Stimulated activated naive CD8-positive, alpha-beta T cell treated with anti-CD3 and anti-CD28 coated beads, Interleukin-15, amount 100 ng/mL, for 72 hours (primary cell): ENCODE measurements around the gene PALD1.
"Not testable (repeated sequence)": the region's sequence is repeated elsewhere in the genome, so short reads cannot be mapped to it uniquely, and the experiment has no call there.

Experiments used
- ATAC-seq: fragments of 150-1000 bp; cut with Tn5 transposase; 2 replicates; pipeline ENCODE4 v1.10.0; 2021; ENCODE audit warnings: mild to moderate bottlenecking, moderate library complexity
- DNase-seq, 2 donors: peaks; one replicate each; pipeline ENCODE4 v3.0.0; 2021 to 2022
- H3K27ac Mint-ChIP-seq, 2 donors: one replicate each; pipeline ENCODE4 v1.8.0; 2022; ENCODE audit warnings: mild to moderate bottlenecking in 2 of 2, mixed read lengths in 2 of 2, moderate library complexity in 2 of 2
- H3K27me3 Mint-ChIP-seq: one replicate; pipeline ENCODE4 v1.8.0; 2022; ENCODE audit warnings: mixed read lengths
- H3K4me1 Mint-ChIP-seq: one replicate; pipeline ENCODE4 v1.8.0; 2022; ENCODE audit warnings: mild to moderate bottlenecking, mixed read lengths
- H3K4me3 Mint-ChIP-seq, 2 donors: one replicate each; pipeline ENCODE4 v1.8.0; 2022; ENCODE audit warnings: mild to moderate bottlenecking in 2 of 2, mixed read lengths in 2 of 2, moderate library complexity in 1 of 2
- H3K9me3 Mint-ChIP-seq, 2 donors: one replicate each; pipeline ENCODE4 v1.8.0; 2022; ENCODE audit warnings: mixed read lengths in 2 of 2

PALD1 gene

DNA sequence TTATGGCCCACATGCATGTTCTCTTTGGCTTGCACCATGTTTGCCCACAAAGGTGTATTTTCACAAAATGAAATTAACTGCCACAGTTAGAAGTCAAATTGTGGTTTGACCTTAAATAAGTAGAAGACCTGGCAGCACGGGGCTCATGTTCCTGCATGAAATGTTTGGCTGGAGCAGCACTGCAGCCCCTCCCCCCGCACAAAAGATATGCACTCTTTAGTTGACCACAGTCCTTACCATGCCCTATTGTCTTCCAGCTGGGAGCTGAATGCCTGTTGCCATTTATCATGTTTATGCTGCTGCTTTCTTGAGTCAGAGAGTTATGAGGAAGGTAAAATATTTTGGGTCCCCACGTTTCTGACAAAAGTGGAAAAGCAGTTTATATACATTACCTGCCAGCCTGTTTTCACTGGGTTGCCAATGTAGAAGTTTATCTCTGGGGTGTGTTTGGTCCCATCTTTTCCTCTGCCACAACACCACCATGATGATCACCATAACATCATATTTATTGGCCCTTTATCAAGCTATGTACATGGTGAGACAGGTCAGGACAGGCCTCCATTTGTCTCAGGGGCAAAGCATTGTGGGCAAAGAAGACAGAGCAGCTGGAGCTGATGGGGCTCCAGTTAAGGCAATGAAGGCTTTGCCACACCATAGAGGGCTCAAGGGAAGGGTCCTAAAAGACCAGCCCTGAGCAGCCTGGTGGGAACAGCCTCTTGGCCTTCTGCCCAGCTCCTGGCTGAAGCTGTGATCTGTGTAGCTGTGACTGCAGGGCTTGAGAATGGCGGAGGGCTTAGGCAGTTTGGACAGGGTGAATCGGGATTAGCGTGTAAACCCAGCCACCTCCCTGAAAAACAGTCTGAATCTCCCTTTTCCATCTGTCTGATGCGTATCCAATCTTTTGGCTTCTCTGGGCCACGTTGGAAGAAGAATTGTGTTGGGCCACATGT is 118.6 kb downstream of the PALD1 start:
- Mint-ChIP-seq H3K4me1 (peaks cover 96% of the 10 kb centered on the region), H3K4me3 (no peak overlapping the region), H3K9me3 (no peaks in the 10 kb centered on the region), H3K27me3 (no peaks in the 10 kb centered on the region), H3K27ac (no peak overlapping the region)
- no peak for ATAC-seq
- DNase-seq, result no peak

- no peak overlapping the region for H3K27ac Mint-ChIP-seq
- H3K4me3 Mint-ChIP-seq, result no peak overlapping the region
- H3K4me1 Mint-ChIP-seq, result peaks cover 92% of the 10 kb centered on the region
- H3K9me3 Mint-ChIP-seq, result no peaks in the 10 kb centered on the region
- no peak for DNase-seq
- no peak for ATAC-seq
- no peaks in the 10 kb centered on the region for H3K27me3 Mint-ChIP-seq
These were observed 119.6 kb downstream of the PALD1 start for GRCh38 chr10:70597856-70598815.

DNA sequence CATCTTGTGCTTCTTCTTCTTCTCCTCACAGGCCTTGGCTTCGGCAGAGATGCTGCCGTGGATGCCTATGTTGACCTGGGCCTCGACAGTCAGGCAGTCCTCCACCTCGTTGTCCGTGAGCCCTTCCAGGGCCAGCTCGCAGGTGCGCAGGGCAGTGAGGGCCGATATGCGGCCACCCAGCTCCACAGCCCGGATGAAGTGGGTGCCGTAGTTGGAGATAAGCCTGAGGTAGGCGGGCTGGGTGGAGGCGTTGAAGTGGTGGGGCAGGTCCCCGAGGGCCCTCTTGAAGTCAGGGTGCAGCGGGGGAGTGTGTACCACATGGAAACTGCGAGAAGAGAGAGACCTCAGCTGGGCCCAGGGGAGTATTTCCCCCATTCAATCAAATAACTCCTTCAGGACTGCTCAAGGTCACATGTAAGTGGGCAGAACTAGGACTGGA is 120.3 kb downstream of the PALD1 start:
- Mint-ChIP-seq H3K4me3 (peak overlapping the region in 1 of 2 donors; percentile 39), H3K4me1 (peaks cover 93% of the 10 kb centered on the region), H3K9me3 (no peaks in the 10 kb centered on the region), H3K27ac (no peak overlapping the region), H3K27me3 (no peaks in the 10 kb centered on the region)
- no peak for DNase-seq
- ATAC-seq, result no peak

DNA sequence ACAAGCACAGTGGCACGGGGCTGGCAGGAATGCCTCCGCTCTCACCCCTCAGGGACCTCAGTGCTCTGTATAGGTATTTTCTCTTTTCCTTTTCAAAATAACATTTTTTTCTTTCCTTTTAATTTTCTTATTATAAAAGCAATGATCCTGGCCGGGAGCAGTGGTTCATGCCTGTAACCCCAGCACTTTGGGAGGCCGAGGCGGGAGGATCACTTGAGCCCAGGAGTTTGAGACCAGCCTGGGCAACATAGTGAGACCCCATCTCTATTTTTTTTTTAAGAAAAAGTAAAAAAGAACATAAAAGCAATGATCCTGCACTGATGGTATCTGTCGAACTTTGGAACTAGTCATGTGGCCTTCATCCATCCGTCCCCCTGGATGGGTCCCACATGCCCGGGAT is 120.8 kb downstream of the PALD1 start:
- Mint-ChIP-seq H3K27ac (no peak overlapping the region), H3K4me3 (peak overlapping the region in 1 of 2 donors; percentile 57), H3K27me3 (no peaks in the 10 kb centered on the region), H3K9me3 (no peaks in the 10 kb centered on the region), H3K4me1 (peaks cover 92% of the 10 kb centered on the region)
- DNase-seq (no peak), ATAC-seq (no peak)

GRCh38 chr10:70599791-70600190 is 121.2 kb downstream of the PALD1 start:
- H3K4me1 Mint-ChIP-seq, result peaks cover 88% of the 10 kb centered on the region
- DNase-seq (no peak), ATAC-seq (no peak)
- no peaks in the 10 kb centered on the region for H3K27me3 Mint-ChIP-seq
- H3K9me3 Mint-ChIP-seq, result no peaks in the 10 kb centered on the region
- peak overlapping the region; percentile 50 to 92 for H3K4me3 Mint-ChIP-seq
- H3K27ac Mint-ChIP-seq, result no peak overlapping the region

GRCh38 chr10:70600512-70601395 is 122.2 kb downstream of the PALD1 start:
- peaks cover 85% of the 10 kb centered on the region for H3K4me1 Mint-ChIP-seq

DNA sequence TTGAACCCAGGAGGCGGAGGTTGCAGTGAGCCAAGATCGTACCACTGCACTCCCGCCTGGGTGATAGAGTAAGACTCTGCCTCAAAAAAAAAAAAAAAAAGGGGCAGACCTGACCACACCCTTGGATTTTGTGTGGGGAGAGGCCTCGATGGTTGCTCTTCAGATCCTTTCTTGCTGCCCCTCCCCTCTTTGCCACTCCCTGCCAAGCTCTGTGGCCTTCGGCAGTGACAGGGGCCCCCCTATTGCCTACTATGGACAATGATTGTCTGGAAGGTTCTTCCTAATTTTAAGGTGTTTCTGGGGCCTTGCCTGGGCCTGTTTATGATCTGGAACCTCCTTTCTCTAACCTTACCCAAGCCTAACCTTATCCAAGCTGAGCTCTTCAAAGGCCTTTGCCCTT is 123.2 kb downstream of the PALD1 start:
- Mint-ChIP-seq H3K27me3 (no peaks in the 10 kb centered on the region), H3K4me1 (peaks cover 76% of the 10 kb centered on the region), H3K4me3 (peak overlapping the region; percentile 92 to 96), H3K27ac (peak overlapping the region; percentile 42 to 91), H3K9me3 (no peaks in the 10 kb centered on the region)
- no peak for ATAC-seq
- DNase-seq, result no peak

More at GRCh38 chr10:70600512-70601395, 122.2 kb downstream of the PALD1 start:
- no peaks in the 10 kb centered on the region for H3K27me3 Mint-ChIP-seq
- DNase-seq (no peak), ATAC-seq (no peak)
- H3K27ac Mint-ChIP-seq, result peak overlapping the region in 1 of 2 donors; percentile 91
- H3K4me3 Mint-ChIP-seq, result peak overlapping the region; percentile 92 to 96
- no peaks in the 10 kb centered on the region for H3K9me3 Mint-ChIP-seq

DNA sequence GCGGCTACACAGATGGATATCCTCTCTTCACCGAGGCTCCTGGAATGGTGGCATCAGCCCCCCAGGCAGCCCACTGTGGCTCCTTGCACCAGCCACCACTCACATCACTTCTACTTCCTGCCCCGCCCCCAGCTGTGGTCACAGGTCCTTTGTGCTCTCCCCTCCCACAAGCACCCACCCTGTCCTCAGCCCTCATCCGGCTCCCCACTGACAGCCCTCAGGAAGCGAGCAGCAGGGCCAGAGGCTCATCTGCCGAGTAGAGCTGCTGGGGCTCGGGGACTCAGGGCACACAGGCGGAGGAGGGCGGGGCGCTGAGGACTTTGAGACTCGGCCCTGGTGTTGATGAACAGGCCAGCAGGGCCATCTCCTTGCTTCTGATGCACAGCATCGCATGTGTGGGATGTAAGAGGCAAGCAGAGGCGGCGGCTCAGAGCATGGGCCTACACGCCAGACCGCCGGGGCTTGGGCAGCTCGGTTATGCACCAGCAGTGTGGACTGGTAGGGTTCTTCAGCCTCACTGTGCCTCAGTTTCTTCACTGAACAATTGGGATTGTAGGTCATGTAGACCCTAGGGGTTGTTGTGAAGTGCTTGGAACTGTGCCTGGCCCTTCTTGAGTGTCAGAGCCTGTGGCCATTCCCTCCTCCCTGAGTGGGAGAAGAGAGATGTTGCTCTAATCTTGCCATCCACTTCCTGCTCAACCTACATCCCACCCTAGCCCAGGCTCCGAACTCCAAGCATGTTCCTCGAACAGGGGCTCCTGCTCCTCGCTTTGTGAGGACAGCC is 124.3 kb downstream of the PALD1 start, which contains the start of gene PRF1:
PRF1 (minus strand) TSS at position 77 of the 784 bp plus-strand sequence. CDS start 1,839 bp downstream, outside the sequence.
- peak; percentile 98 for ATAC-seq
- Mint-ChIP-seq H3K4me1 (peaks cover 76% of the 10 kb centered on the region), H3K27ac (peak within 1 kb of the TSS; percentile 75 to 98), H3K27me3 (no peaks in the 10 kb centered on the region), H3K9me3 (peaks cover 0 to 7% of the 10 kb centered on the region in 2 donors), H3K4me3 (peak within 1 kb of the TSS; percentile 92 to 96)
- DNase-seq, result peak; percentile 82 to 90

DNA sequence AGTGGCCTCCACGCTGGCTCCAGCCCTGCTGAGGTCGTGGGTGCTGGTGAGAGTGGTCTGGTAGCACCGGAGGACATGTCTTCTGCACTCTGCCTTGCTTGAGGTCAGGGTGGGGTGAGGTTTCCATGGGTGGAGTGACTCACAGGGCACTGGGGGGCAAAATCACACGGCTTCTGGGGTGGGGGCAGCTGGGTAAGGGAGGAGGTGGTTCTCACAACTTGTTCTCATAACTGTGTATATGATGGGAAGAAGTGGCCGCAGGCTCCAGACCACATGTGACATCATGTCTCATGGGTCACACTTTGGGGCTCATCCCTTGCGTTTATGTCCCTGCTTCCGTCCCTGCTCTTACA is 124.9 kb downstream of the PALD1 start:
- DNase-seq (peak in 1 of 2 donors; percentile 54), ATAC-seq (peak; percentile 45)

GRCh38 chr10:70604106-70604505 is 125.5 kb downstream of the PALD1 start:
- H3K4me3 Mint-ChIP-seq, result peak overlapping the region in 1 of 2 donors; percentile 26
- ATAC-seq, result no peak
- DNase-seq, result no peak
- H3K4me1 Mint-ChIP-seq, result peaks cover 68% of the 10 kb centered on the region
- H3K27ac Mint-ChIP-seq, result no peak overlapping the region
- H3K9me3 Mint-ChIP-seq, result peaks cover 0 to 8% of the 10 kb centered on the region in 2 donors
- no peaks in the 10 kb centered on the region for H3K27me3 Mint-ChIP-seq

More for the DNA sequence above, 124.9 kb downstream of the PALD1 start:
- H3K9me3 Mint-ChIP-seq, result peaks cover 0 to 8% of the 10 kb centered on the region in 2 donors
- peak overlapping the region; percentile 92 to 96 for H3K4me3 Mint-ChIP-seq
- H3K27me3 Mint-ChIP-seq, result no peaks in the 10 kb centered on the region
- peaks cover 75% of the 10 kb centered on the region for H3K4me1 Mint-ChIP-seq
- H3K27ac Mint-ChIP-seq, result peak overlapping the region; percentile 75 to 98

DNA sequence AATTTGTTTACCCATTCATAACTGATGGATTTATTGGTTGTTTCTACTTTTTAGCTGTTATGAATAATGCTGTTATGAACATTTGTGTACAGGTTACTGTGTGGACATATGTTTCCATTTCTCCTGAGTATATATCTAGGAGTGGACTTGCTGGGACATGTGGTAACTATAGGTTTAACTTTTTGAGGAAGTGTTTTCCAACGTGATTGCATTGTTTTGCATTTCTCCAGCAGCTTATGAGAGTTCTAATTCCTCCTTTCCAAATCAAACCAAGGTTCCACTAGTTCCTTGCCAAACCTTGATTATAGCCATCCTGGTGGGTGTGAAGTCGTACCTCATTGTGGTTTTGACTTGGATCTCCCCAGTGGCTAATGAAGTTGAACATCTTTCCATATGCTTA is 126.6 kb downstream of the PALD1 start:
- H3K27me3 Mint-ChIP-seq, result no peaks in the 10 kb centered on the region
- ATAC-seq, result no peak
- no peak overlapping the region for H3K4me3 Mint-ChIP-seq
- no peak overlapping the region for H3K27ac Mint-ChIP-seq
- no peak for DNase-seq
- H3K9me3 Mint-ChIP-seq, result peaks cover 0 to 8% of the 10 kb centered on the region in 2 donors
- peaks cover 66% of the 10 kb centered on the region for H3K4me1 Mint-ChIP-seq

DNA sequence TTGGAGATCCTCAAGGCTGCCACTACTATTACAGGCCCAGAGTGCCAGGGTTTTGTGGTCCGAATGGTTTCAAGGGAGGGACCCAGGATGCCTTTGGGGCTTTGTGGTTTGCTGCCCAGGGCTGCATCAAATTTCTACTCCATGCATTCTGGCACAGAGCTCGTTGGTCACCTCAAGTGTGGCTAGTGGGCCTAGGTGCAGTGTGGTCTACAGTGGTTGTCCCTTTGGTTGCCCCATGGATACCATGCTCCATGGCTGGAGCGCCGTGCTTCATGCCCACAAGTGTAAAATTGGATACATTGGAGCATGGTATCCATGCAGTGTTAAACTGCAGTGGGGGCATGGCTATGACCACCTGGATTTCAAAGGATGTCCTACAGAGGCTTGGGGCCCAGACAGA is 129.4 kb downstream of the PALD1 start:
- no peak overlapping the region for H3K27ac Mint-ChIP-seq
- no peak for DNase-seq
- ATAC-seq, result no peak
- H3K9me3 Mint-ChIP-seq, result peaks cover 0 to 8% of the 10 kb centered on the region in 2 donors
- no peak overlapping the region for H3K4me3 Mint-ChIP-seq
- peaks cover 64% of the 10 kb centered on the region for H3K4me1 Mint-ChIP-seq
- no peaks in the 10 kb centered on the region for H3K27me3 Mint-ChIP-seq

DNA sequence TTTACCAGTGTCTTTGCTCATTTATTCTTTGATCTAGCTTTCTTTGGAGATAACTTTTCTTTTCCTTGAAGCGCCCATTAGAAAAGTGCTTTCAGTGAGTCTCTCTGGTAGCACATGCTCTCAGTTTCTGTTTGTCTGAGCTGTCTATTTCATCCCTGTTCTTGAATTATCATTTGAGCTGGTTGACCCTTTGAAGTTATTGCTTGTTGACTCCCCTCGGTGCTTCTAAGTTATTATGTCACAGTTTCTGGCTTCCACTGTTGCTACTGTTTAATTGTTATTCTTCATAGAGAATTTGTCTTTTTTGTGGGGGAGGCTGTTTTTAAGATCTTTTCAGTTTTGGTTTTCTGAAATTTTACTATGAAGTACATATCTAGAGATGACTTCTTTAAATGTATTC is 135.4 kb downstream of the PALD1 start:
- no peaks in the 10 kb centered on the region for H3K9me3 Mint-ChIP-seq
- H3K27ac Mint-ChIP-seq, result peak overlapping the region in 1 of 2 donors; percentile 19
- H3K27me3 Mint-ChIP-seq, result no peaks in the 10 kb centered on the region
- ATAC-seq (peak; percentile 64), DNase-seq (no peak)
- peak overlapping the region; percentile 17 to 40 for H3K4me3 Mint-ChIP-seq
- H3K4me1 Mint-ChIP-seq, result peaks cover 88% of the 10 kb centered on the region

GRCh38 chr10:70614364-70614763 is 135.8 kb downstream of the PALD1 start:
- ATAC-seq, DNase-seq, H3K9me3 Mint-ChIP-seq, H3K27me3 Mint-ChIP-seq: not testable (repeated sequence)
- peak overlapping the region in 1 of 2 donors; percentile 15 for H3K27ac Mint-ChIP-seq
- H3K4me3 Mint-ChIP-seq, result peak overlapping the region; percentile 8 to 17
- peaks cover 91% of the 10 kb centered on the region for H3K4me1 Mint-ChIP-seq
